GM12801 (cell line): ENCODE data around the gene MTM1.

ENCODE experiments used
- CTCF ChIP-seq: IDR thresholded peaks from one replicate; pipeline ENCODE4 v1.5.1; 2011; ENCODE audit warnings: control low read depth; ENCODE audit not compliant: insufficient read length; ENCODE audit errors: extremely low read depth

Gene MTM1

GRCh38 chrX:150572206-150572605 lies 3.8 kb downstream of the MTM1 start:
- no peak for TF ChIP-seq CTCF

- TF ChIP-seq CTCF = no peak
Measured at GRCh38 chrX:150573106-150573505, 4.7 kb downstream of the MTM1 start.

- TF ChIP-seq CTCF = no peak
Measured at GRCh38 chrX:150573702-150574101, 5.3 kb downstream of the MTM1 start.

GRCh38 chrX:150574559-150575418 lies 6.4 kb downstream of the MTM1 start:
- TF ChIP-seq CTCF = no peak

GRCh38 chrX:150575419-150575814 lies 7.0 kb downstream of the MTM1 start:
- no peak for TF ChIP-seq CTCF

- TF ChIP-seq CTCF = no peak
Measured at GRCh38 chrX:150577174-150577573, 8.8 kb downstream of the MTM1 start.

GRCh38 chrX:150581093-150581775 lies 12.8 kb downstream of the MTM1 start:
- TF ChIP-seq CTCF = no peak
